Lung (tissue), 12 donors: ENCODE results near the gene SLC39A5. TPM values are rescaled to one million over a fixed set of nuclear protein-coding genes. Genes with fewer than 3 reads are reported as not detected.

ENCODE experiments used
- ATAC-seq: fragments of 200-7000 bp; cut with Tn5 transposase; one replicate; pipeline ENCODE4 v1.9.1; 2020; ENCODE audit warnings: moderate number of reproducible peaks; ENCODE audit not compliant: insufficient read depth, low FRiP score
- DNase-seq, 3 donors: peaks; one replicate each; pipeline ENCODE4 v3.0.0-alpha.2; 2013 to 2017
- H3K27ac ChIP-seq, 2 donors: one replicate each; pipeline ENCODE4 v1.5.1; 2013; ENCODE audit warnings: mild to moderate bottlenecking in 2 of 2, moderate library complexity in 2 of 2, control low read depth in 1 of 2, inconsistent platforms in 1 of 2, low read depth in 1 of 2, low read length in 1 of 2
- H3K27me3 ChIP-seq, 3 donors: one replicate each; pipeline ENCODE4 v1.5.1; 2013; ENCODE audit warnings: low read length in 2 of 3; ENCODE audit not compliant: control insufficient read depth in 3 of 3, insufficient read depth in 3 of 3
- H3K36me3 ChIP-seq, 4 donors: one replicate each; pipeline ENCODE4 v1.5.1; 2013; ENCODE audit warnings: low read length in 4 of 4, mild to moderate bottlenecking in 1 of 4, moderate library complexity in 1 of 4; ENCODE audit not compliant: control insufficient read depth in 4 of 4, insufficient read depth in 4 of 4
- H3K4me1 ChIP-seq, 5 donors: one replicate each; pipeline ENCODE4 v1.5.1; 2013; ENCODE audit warnings: low read length in 5 of 5, mild to moderate bottlenecking in 2 of 5, moderate library complexity in 1 of 5; ENCODE audit not compliant: control insufficient read depth in 5 of 5, insufficient read depth in 5 of 5
- H3K4me3 ChIP-seq: one replicate; pipeline ENCODE4 v1.5.1; 2013; ENCODE audit warnings: mild to moderate bottlenecking, control low read depth, moderate library complexity
- H3K9ac ChIP-seq, 2 donors: one replicate each; pipeline ENCODE4 v1.5.1; 2013; ENCODE audit warnings: low read length in 2 of 2, control low read depth in 1 of 2; ENCODE audit not compliant: insufficient read depth in 1 of 2
- H3K9me3 ChIP-seq, 4 donors: one replicate each; pipeline ENCODE4 v1.5.1; 2013; ENCODE audit warnings: low read length in 3 of 4, mild to moderate bottlenecking in 1 of 4, moderate library complexity in 1 of 4; ENCODE audit not compliant: control insufficient read depth in 4 of 4, insufficient read depth in 3 of 4
- CTCF ChIP-seq: IDR thresholded peaks from 2 replicates; pipeline ENCODE4 v1.5.1; 2012; ENCODE audit warnings: mild to moderate bottlenecking; ENCODE audit errors: control extremely low read depth, extremely low read depth
- WGBS, 2 donors: extraction: QIAGEN DNeasy Blood & Tissue Kit; methylation state at CpG; one replicate each; pipeline ENCODE4 v1.1.7; 2013; 5-methylcytosine and 5-hydroxymethylcytosine counted together
- polyA plus RNA-seq, 2 donors: library from polyadenylated mRNA; stranded (reverse); fragments of 200-250 nt; gene quantifications; one replicate each; pipeline ENCODE4 v1.2.1, GENCODE V29; 2013
- total RNA-seq, 2 donors: library from RNA; depleted of rRNA in 1 of 2; stranded (reverse); fragments of >200 nt in 1 of 2; gene quantifications; one replicate each; pipeline ENCODE4 v1.2.1, GENCODE V29; 2014 to 2021
- donor health status: control.
- donor health status: control.
- donor health status: Bipolar disorder and iron deficiency.
- donor health status: healthy.
- donor health status: DM: yes; HTN: yes; CAD: no.

The SLC39A5 gene
- total and polyA plus RNA-seq, 4 donors, result 0.13 to 1.1 (median 0.45) TPM

- Histone ChIP-seq H3K4me3 (no peak overlapping the region), H3K4me1 (no peaks in the 10 kb centered on the region), H3K36me3 (no peaks in the 10 kb centered on the region), H3K27me3 (no peaks in the 10 kb centered on the region), H3K27ac (no peak overlapping the region), H3K9me3 (no peaks in the 10 kb centered on the region), H3K9ac (no peak overlapping the region)
- WGBS, 2 donors, result 90 to 91% methylated on average over 9 of the region's 9 CpGs
- ATAC-seq (no peak), DNase-seq (no peak)
- TF ChIP-seq CTCF, result no peak
Observed at GRCh38 chr12:56197921-56198635, 31.8 kb upstream of the SLC39A5 start.

GRCh38 chr12:56198836-56199235 is 31.0 kb upstream of the SLC39A5 start:
- ATAC-seq (no peak), DNase-seq (no peak)
- H3K4me3 ChIP-seq, result no peak overlapping the region
- H3K36me3 ChIP-seq, result no peaks in the 10 kb centered on the region
- H3K4me1 ChIP-seq, result no peaks in the 10 kb centered on the region
- no peaks in the 10 kb centered on the region for H3K27me3 ChIP-seq
- TF ChIP-seq CTCF, result no peak
- H3K9me3 ChIP-seq, result no peaks in the 10 kb centered on the region
- 69 to 83% methylated on average over 1 of the region's 1 CpG for WGBS, 2 donors
- H3K9ac ChIP-seq, result no peak overlapping the region
- no peak overlapping the region for H3K27ac ChIP-seq

- WGBS, 2 donors, result 35 to 66% methylated on average over 1 of the region's 1 CpG
- H3K4me1 ChIP-seq, result no peaks in the 10 kb centered on the region
- H3K9me3 ChIP-seq, result peaks cover 0 to 1% (median 0%) of the 10 kb centered on the region in 4 donors
- no peak for DNase-seq
- no peak overlapping the region for H3K27ac ChIP-seq
- TF ChIP-seq CTCF, result no peak
- ATAC-seq, result no peak
- no peak overlapping the region for H3K4me3 ChIP-seq
- peaks cover 19 to 26% (median 21%) of the 10 kb centered on the region in 4 donors for H3K36me3 ChIP-seq
- no peak overlapping the region for H3K9ac ChIP-seq
- H3K27me3 ChIP-seq, result no peaks in the 10 kb centered on the region
Observed at GRCh38 chr12:56202366-56202765, 27.5 kb upstream of the SLC39A5 start.
